Retinal pigment epithelial cell (primary cell): ENCODE results near the gene VAV2.
A peak's percentile ranks its signal among the peaks of the same experiment; 100 is the strongest.

Source experiments
- DNase-seq: peaks from one replicate; pipeline ENCODE4 v3.0.0-alpha.2; 2010; ENCODE audit warnings: low read depth
- H3K4me3 ChIP-seq: 2 replicates; pipeline ENCODE4 v1.5.1; 2011; ENCODE audit warnings: mild to moderate bottlenecking, low read length, control low read depth, moderate library complexity
- CTCF ChIP-seq: conservative IDR thresholded peaks from 2 replicates; pipeline ENCODE4 v1.5.1; 2011; ENCODE audit warnings: low read depth, low read length, control low read depth, inconsistent platforms

VAV2 gene

GRCh38 chr9:133737774-133738639, 254.1 kb downstream of the VAV2 start, which contains the start of gene SARDH:
TSS of gene SARDH (minus strand) at chr9:133738352. CDS start at chr9:133734173, 4,179 bp downstream.
- peak within 1 kb of the TSS; percentile 45 for H3K4me3 ChIP-seq
- DNase-seq = no peak
- TF ChIP-seq CTCF = no peak

- no peak for TF ChIP-seq CTCF
- H3K4me3 ChIP-seq = no peak overlapping the region
- no peak for DNase-seq
Measured at GRCh38 chr9:133737071-133737773, 254.9 kb downstream of the VAV2 start.

- no peak for DNase-seq
- H3K4me3 ChIP-seq = no peak overlapping the region
- TF ChIP-seq CTCF = no peak
Measured at GRCh38 chr9:133735931-133736330, 256.2 kb downstream of the VAV2 start.

GRCh38 chr9:133735415-133735775, 256.7 kb downstream of the VAV2 start:
- H3K4me3 ChIP-seq = no peak overlapping the region
- no peak for TF ChIP-seq CTCF
- no peak for DNase-seq

- TF ChIP-seq CTCF = no peak
- no peak for DNase-seq
- no peak overlapping the region for H3K4me3 ChIP-seq
Measured at GRCh38 chr9:133734590-133735414, 257.3 kb downstream of the VAV2 start.

- TF ChIP-seq CTCF = no peak
- no peak overlapping the region for H3K4me3 ChIP-seq
- DNase-seq = no peak
Measured at GRCh38 chr9:133733796-133734533, 258.2 kb downstream of the VAV2 start.
